ENCODE data around the gene SDK2.

- no peak for TF ChIP-seq GATA2 (IDR thresholded peaks at IDR 0.05; ENCODE audit: low read depth, low read length)
- no peak for TF ChIP-seq GATA3 (IDR thresholded peaks at IDR 0.05; ENCODE audit: low read depth, low read length)
Observed at GRCh38 chr17:73292031-73292531, 352.2 kb downstream of the SDK2 start.

All from SH-SY5Y (cell line).